Spleen (tissue), 11 donors: Measurements from ENCODE around the gene KCTD13. TPM values are rescaled to one million over a fixed set of nuclear protein-coding genes. Genes with fewer than 3 reads are reported as not detected.

Experiments
- DNase-seq: peaks from one replicate; pipeline ENCODE4 v3.0.0-alpha.2; 2020
- H3K27ac ChIP-seq, 8 donors: fragments of 200-600 bp; sonication (generic) in 7 of 8; 1 replicate in 4 of 8; 2 replicates in 4 of 8; pipeline versions ENCODE4 v1.5.0 to v1.8.0; 2016 to 2021; ENCODE audit warnings: inconsistent platforms in 4 of 8, mild to moderate bottlenecking in 4 of 8, moderate library complexity in 1 of 8
- H3K27me3 ChIP-seq, 7 donors: fragments of 200-600 bp; sonication (generic) in 6 of 7; replicated peaks in 1 of 7; 1 replicate in 4 of 7; 2 replicates in 3 of 7; pipeline versions ENCODE4 v1.5.0 to v1.8.0; 2016 to 2021; ENCODE audit warnings: inconsistent platforms in 3 of 7, mild to moderate bottlenecking in 1 of 7
- H3K36me3 ChIP-seq, 6 donors: fragments of 200-600 bp; sonication (generic) in 5 of 6; 1 replicate in 4 of 6; 2 replicates in 2 of 6; pipeline versions ENCODE4 v1.5.0 to v1.8.0; 2016 to 2021; ENCODE audit warnings: inconsistent platforms in 2 of 6
- H3K4me1 ChIP-seq, 6 donors: fragments of 200-600 bp; sonication (generic) in 5 of 6; 1 replicate in 3 of 6; 2 replicates in 3 of 6; pipeline versions ENCODE4 v1.5.0 to v1.8.0; 2016 to 2021; ENCODE audit warnings: inconsistent platforms in 3 of 6
- H3K4me3 ChIP-seq, 8 donors: fragments of 200-600 bp; sonication (generic) in 7 of 8; 1 replicate in 4 of 8; 2 replicates in 4 of 8; pipeline versions ENCODE4 v1.5.0 to v1.8.0; 2016 to 2021; ENCODE audit warnings: inconsistent platforms in 4 of 8, mild to moderate bottlenecking in 4 of 8, moderate library complexity in 2 of 8
- H3K9me3 ChIP-seq, 8 donors: fragments of 200-600 bp; sonication (generic) in 7 of 8; 1 replicate in 4 of 8; 2 replicates in 4 of 8; pipeline versions ENCODE4 v1.5.0 to v1.8.0; 2016 to 2021; ENCODE audit warnings: inconsistent platforms in 4 of 8
- POLR2A ChIP-seq, 3 donors: fragments of 450-650 bp; IDR thresholded peaks; one replicate each; pipeline ENCODE4 v1.5.1; 2017; ENCODE audit warnings: antibody characterized with exemption in 3 of 3, mild to moderate bottlenecking in 1 of 3
- POLR2AphosphoS5 ChIP-seq, 3 donors: sonication (generic); formaldehyde crosslinking; IDR thresholded peaks; one replicate each; pipeline ENCODE4 v1.5.1; 2017; ENCODE audit warnings: antibody characterized with exemption in 3 of 3
- WGBS, 5 donors: extraction: QIAGEN DNeasy Blood & Tissue Kit in 3 of 5; methylation state at CpG; one replicate each; pipeline versions ENCODE4 v1.1.5 to v1.1.7; 2013 to 2018; 5-methylcytosine and 5-hydroxymethylcytosine counted together
- intact Hi-C: fragments of 100-400 bp; cut with DNase I; formaldehyde crosslinking; loops from one replicate; pipeline ENCODE4 v1.15.0; 2023; ENCODE audit warnings: low total_unique reads
- polyA plus RNA-seq, 3 donors: library from polyadenylated mRNA; stranded (reverse); fragments of 200-250 nt; gene quantifications; one replicate each; pipeline ENCODE4 v1.2.1, GENCODE V29; 2013
- total RNA-seq, 7 donors: library from RNA; depleted of rRNA in 3 of 7; stranded (reverse); fragments of >200 nt in 3 of 7; fragmentation: NEBNext Ultra II Directional in 4 of 7; extraction: Animal tissue kit (Norgen Biotek cat#: 25700) in 4 of 7; gene quantifications; one replicate each; pipeline versions ENCODE4 v1.1.0 to v1.2.1, GENCODE V29; 2016 to 2021
- TF ChIP-seq, protein P1 (sequence below), 11 experiments: fragments of 200-600 bp in 7 of 11; fragments of 450-650 bp in 4 of 11; sonication (generic) in 4 of 11; IDR thresholded peaks in 8 of 11; conservative IDR thresholded peaks in 3 of 11; 1 replicate in 7 of 11; 2 replicates in 4 of 11; pipeline versions ENCODE4 v1.4.0 to v1.8.0; 2016 to 2021; ENCODE audit warnings: antibody characterized with exemption in 11 of 11, inconsistent platforms in 4 of 11, mild to moderate bottlenecking in 1 of 11
- donor health status: healthy with polysubstance abuse.
- donor health status: DM: no; HTN: no; CAD: no; lungs with moderate emphysema.
- donor health status: DM: no; HTN: no; CAD: no.
- donor health status: Bipolar disorder and iron deficiency.
- donor health status: healthy.
- donor health status: DM: no; HTN: no; CAD: no.
- donor health status: DM: yes; HTN: yes; CAD: no.

The KCTD13 gene
- total and polyA plus RNA-seq, 10 donors, result 11.2 to 59.3 (median 27.8) TPM

GRCh38 chr16:29900888-29901606 is 25.0 kb downstream of the KCTD13 start:
- no peak for DNase-seq
- Histone ChIP-seq H3K4me1 (peaks cover 0 to 27% (median 18%) of the 10 kb centered on the region in 6 donors), H3K27me3 (peaks cover 0 to 57% (median 27%) of the 10 kb centered on the region in 7 donors), H3K27ac (peak overlapping the region in 1 of 8 donors; percentile 69), H3K36me3 (no peaks in the 10 kb centered on the region), H3K4me3 (peak overlapping the region in 5 of 8 donors; percentile 64 to 90 (median 79)), H3K9me3 (no peaks in the 10 kb centered on the region)
- TF ChIP-seq, protein P1, sequence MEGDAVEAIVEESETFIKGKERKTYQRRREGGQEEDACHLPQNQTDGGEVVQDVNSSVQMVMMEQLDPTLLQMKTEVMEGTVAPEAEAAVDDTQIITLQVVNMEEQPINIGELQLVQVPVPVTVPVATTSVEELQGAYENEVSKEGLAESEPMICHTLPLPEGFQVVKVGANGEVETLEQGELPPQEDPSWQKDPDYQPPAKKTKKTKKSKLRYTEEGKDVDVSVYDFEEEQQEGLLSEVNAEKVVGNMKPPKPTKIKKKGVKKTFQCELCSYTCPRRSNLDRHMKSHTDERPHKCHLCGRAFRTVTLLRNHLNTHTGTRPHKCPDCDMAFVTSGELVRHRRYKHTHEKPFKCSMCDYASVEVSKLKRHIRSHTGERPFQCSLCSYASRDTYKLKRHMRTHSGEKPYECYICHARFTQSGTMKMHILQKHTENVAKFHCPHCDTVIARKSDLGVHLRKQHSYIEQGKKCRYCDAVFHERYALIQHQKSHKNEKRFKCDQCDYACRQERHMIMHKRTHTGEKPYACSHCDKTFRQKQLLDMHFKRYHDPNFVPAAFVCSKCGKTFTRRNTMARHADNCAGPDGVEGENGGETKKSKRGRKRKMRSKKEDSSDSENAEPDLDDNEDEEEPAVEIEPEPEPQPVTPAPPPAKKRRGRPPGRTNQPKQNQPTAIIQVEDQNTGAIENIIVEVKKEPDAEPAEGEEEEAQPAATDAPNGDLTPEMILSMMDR (IDR thresholded peaks at IDR 0.05 in 8 of 11, conservative IDR thresholded peaks at IDR 0.05 in 3 of 11), result no peak
- TF ChIP-seq POLR2AphosphoS5 (IDR thresholded peaks at IDR 0.05) (no peak), POLR2A (IDR thresholded peaks at IDR 0.05) (no peak)
- 44 to 64% (median 56%) methylated on average over 21 to 31 of the region's 31 CpGs for WGBS, 5 donors
- intact Hi-C loops, result no loop called here

DNA sequence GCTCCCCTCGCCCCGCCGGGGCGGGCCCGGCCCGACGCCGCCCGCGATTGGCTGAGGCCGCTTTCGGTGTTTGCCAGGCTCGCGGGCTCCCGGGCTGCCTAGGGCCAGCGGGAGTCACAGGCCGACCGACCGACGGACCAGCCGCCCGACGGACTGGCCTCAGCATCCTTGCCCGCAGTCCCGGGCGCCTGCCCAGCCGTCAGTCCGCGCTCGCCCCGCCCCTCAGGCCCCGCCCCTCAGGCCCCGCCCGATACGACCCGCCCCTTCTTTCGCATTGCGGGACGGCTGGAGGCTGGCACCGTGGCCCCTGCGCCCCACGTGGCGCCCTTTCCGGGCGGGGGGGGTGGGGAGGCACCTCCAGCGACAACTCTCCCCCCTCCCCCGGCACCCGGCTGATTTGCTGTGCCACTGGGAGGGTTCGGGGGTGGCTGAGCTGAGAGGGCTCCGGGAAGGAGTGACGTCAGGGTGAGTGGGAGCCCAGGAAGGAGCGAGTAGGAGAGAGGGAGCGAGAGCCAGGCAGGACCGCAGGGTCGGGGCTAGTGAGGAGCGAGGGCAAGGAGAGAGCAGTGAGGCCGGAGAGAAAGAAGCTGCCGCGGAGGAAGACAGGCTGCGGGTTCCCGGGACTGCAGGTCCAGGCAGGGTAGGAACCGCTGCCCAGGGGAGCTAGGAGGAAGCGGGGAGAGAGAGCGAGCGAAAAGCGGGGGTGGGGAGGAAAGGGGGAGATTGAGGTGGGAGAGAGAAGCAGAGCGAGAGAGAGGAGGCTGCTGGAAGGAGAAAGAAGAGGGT is 25.7 kb downstream of the KCTD13 start, which contains the start of gene ASPHD1:
TSS of gene ASPHD1 (plus strand) at position 387 of the 786 bp plus-strand sequence. CDS start 484 bp downstream, outside the sequence.
- peaks cover 0 to 65% (median 27%) of the 10 kb centered on the region in 7 donors for H3K27me3 ChIP-seq
- intact Hi-C loops, result no loop called here
- H3K36me3 ChIP-seq, result no peaks in the 10 kb centered on the region
- peaks cover 0 to 27% (median 18%) of the 10 kb centered on the region in 6 donors for H3K4me1 ChIP-seq
- DNase-seq, result peak; percentile 91
- peak within 1 kb of the TSS; percentile 54 to 90 (median 72) for H3K4me3 ChIP-seq
- H3K9me3 ChIP-seq, result no peaks in the 10 kb centered on the region
- WGBS, 5 donors, result 1 to 2% (median 1%) methylated on average over 21 to 67 of the region's 67 CpGs
- H3K27ac ChIP-seq, result peak within 1 kb of the TSS in 5 of 8 donors; percentile 22 to 69 (median 36)
- TF ChIP-seq, protein P1 (IDR thresholded peaks at IDR 0.05 in 8 of 11, conservative IDR thresholded peaks at IDR 0.05 in 3 of 11), result no peak
- peak in 1 of 3 donors; percentile 54 for TF ChIP-seq POLR2AphosphoS5 (IDR thresholded peaks at IDR 0.05)

GRCh38 chr16:29899516-29900101 is 26.4 kb downstream of the KCTD13 start, which contains the start of gene SEZ6L2:
Gene SEZ6L2, minus strand, starts transcription at chr16:29899550. Its CDS starts 531 bp downstream, at chr16:29899019.
- Histone ChIP-seq H3K9me3 (no peaks in the 10 kb centered on the region), H3K27me3 (peaks cover 0 to 66% (median 27%) of the 10 kb centered on the region in 7 donors), H3K4me3 (peak within 1 kb of the TSS; percentile 54 to 90 (median 72)), H3K36me3 (no peaks in the 10 kb centered on the region), H3K27ac (peak within 1 kb of the TSS in 5 of 8 donors; percentile 22 to 69 (median 36)), H3K4me1 (peaks cover 0 to 27% (median 18%) of the 10 kb centered on the region in 6 donors)
- TF ChIP-seq, protein P1 (IDR thresholded peaks at IDR 0.05 in 8 of 11, conservative IDR thresholded peaks at IDR 0.05 in 3 of 11), result peak in 1 of 11 experiments; percentile 6
- no peak for TF ChIP-seq POLR2AphosphoS5 (IDR thresholded peaks at IDR 0.05)
- TF ChIP-seq POLR2A (IDR thresholded peaks at IDR 0.05), result no peak
- intact Hi-C loops, result loop anchor here (10.0 kb wide), 1 partner anchor 55 kb away; no protein-coding TSS in a partner anchor
- no peak for DNase-seq
- WGBS, 5 donors, result 1 to 3% (median 2%) methylated on average over 15 to 29 of the region's 29 CpGs
